Caco-2 (cell line): Measurements from ENCODE around the gene MYLK3. TPM values are rescaled to one million over a fixed set of nuclear protein-coding genes. Genes with fewer than 3 reads are reported as not detected.
"Not testable (repeated sequence)": the region's sequence is repeated elsewhere in the genome, so short reads cannot be mapped to it uniquely, and the experiment has no call there.

ENCODE experiments used
- BruUV-seq: library from RNA; stranded (reverse); fragments of 400-500 nt; replicated peaks from 2 replicates; lab custom pipeline; 2021; lab: Mats Ljungman, UMichigan
- CTCF ChIA-PET: fragments of 300-600 bp; sonication (Branson Sonifier 250); formaldehyde crosslinking; loops from one replicate; lab custom pipeline; 2022; ENCODE audit warnings: antibody characterized with exemption; lab: Charles Lee
- POLR2A ChIA-PET: fragments of 300-600 bp; sonication (Branson Sonifier 250); formaldehyde crosslinking; loops from one replicate; lab custom pipeline; 2022; ENCODE audit warnings: antibody characterized with exemption; lab: Charles Lee
- DNase-seq, 2 experiments: peaks; one replicate each; pipeline versions ENCODE4 v3.0.0 to v3.0.0-alpha.2; 2020 to 2022
- H3K27me3 ChIP-seq: replicated peaks from 2 replicates; pipeline ENCODE4 v1.6.0; 2011; ENCODE audit warnings: low read length; ENCODE audit not compliant: control insufficient read depth, insufficient read depth
- H3K36me3 ChIP-seq: 2 replicates; pipeline ENCODE4 v1.5.1; 2011; ENCODE audit warnings: low read length; ENCODE audit not compliant: control insufficient read depth, insufficient read depth
- H3K4me1 ChIP-seq: fragments of 250-450 bp; sonication (Bioruptor Pico); 2 replicates; pipeline ENCODE4 v1.5.1; 2020; ENCODE audit warnings: mild to moderate bottlenecking
- H3K4me3 ChIP-seq: 2 replicates; pipeline ENCODE4 v1.5.1; 2011; ENCODE audit warnings: low read depth, mild to moderate bottlenecking, control low read depth, low read length
- H3K9me3 ChIP-seq: fragments of 250-450 bp; sonication (Bioruptor Pico); 2 replicates; pipeline ENCODE4 v1.5.1; 2020; ENCODE audit warnings: mild to moderate bottlenecking, moderate library complexity
- H3K27ac Mint-ChIP-seq: one replicate; pipeline ENCODE4 v1.8.0; 2022; ENCODE audit warnings: mixed read lengths; ENCODE audit not compliant: unreplicated experiment
- H3K27me3 Mint-ChIP-seq: one replicate; pipeline ENCODE4 v1.8.0; 2022; ENCODE audit warnings: mixed read lengths; ENCODE audit not compliant: insufficient read depth, unreplicated experiment
- H3K36me3 Mint-ChIP-seq: one replicate; pipeline ENCODE4 v1.8.0; 2022; ENCODE audit warnings: mild to moderate bottlenecking, mixed read lengths; ENCODE audit not compliant: insufficient read depth, unreplicated experiment
- H3K4me1 Mint-ChIP-seq: one replicate; pipeline ENCODE4 v1.8.0; 2022; ENCODE audit warnings: low read depth, mixed read lengths; ENCODE audit not compliant: unreplicated experiment
- H3K4me3 Mint-ChIP-seq: one replicate; pipeline ENCODE4 v1.8.0; 2022; ENCODE audit warnings: mild to moderate bottlenecking, moderate library complexity, mixed read lengths; ENCODE audit not compliant: unreplicated experiment
- H3K9me3 Mint-ChIP-seq: one replicate; pipeline ENCODE4 v1.8.0; 2022; ENCODE audit warnings: mixed read lengths; ENCODE audit not compliant: unreplicated experiment
- intact Hi-C: fragments of 100-400 bp; cut with micrococcal nuclease; formaldehyde crosslinking; loops from one replicate; pipeline ENCODE4 v1.10.0; 2022; ENCODE audit not compliant: unreplicated experiment
- total RNA-seq: library from RNA; stranded (reverse); gene quantifications from 2 replicates; pipeline ENCODE4 v1.2.3, GENCODE V29; 2022
- TF ChIP-seq, protein P1 (sequence below), 2 experiments: fragments of 200-600 bp in 1 of 2; IDR thresholded peaks; 1 replicate in 1 of 2; 2 replicates in 1 of 2; pipeline versions ENCODE4 v1.5.1 to v1.8.0; 2011 to 2022; ENCODE audit warnings: antibody characterized with exemption in 1 of 2, control low read depth in 1 of 2, inconsistent platforms in 1 of 2, low read depth in 1 of 2, low read length in 1 of 2, mild to moderate bottlenecking in 1 of 2, moderate library complexity in 1 of 2; ENCODE audit not compliant: insufficient read depth in 1 of 2, severe bottlenecking in 1 of 2, unreplicated experiment in 1 of 2

MYLK3 gene
- total RNA-seq, 1 experiment from 2014 or later, result 1.2 TPM

- H3K27ac Mint-ChIP-seq, result no peak overlapping the region
- H3K4me3 Mint-ChIP-seq, result no peak overlapping the region
- no TSS peak for BruUV-seq
- no peaks in the 10 kb centered on the region for H3K27me3 Mint-ChIP-seq
- H3K36me3 Mint-ChIP-seq, result peaks cover 16% of the 10 kb centered on the region
- ChIA-PET POLR2A (no interaction called here), CTCF (interaction anchor here (0.9 kb wide), 1 partner anchor 13 kb away, joined by 5 read pairs; no protein-coding TSS in a partner anchor)
- peaks cover 67% of the 10 kb centered on the region for H3K4me1 ChIP-seq
- peaks cover 33% of the 10 kb centered on the region for H3K4me1 Mint-ChIP-seq
- no peaks in the 10 kb centered on the region for H3K36me3 ChIP-seq
- no peak for DNase-seq
- peak overlapping the region; percentile 71 for H3K4me3 ChIP-seq
- no peaks in the 10 kb centered on the region for H3K9me3 ChIP-seq
- intact Hi-C loops, result loop anchor here (5.0 kb wide), 1 partner anchor 115 kb away; no protein-coding TSS in a partner anchor
- TF ChIP-seq, protein P1, sequence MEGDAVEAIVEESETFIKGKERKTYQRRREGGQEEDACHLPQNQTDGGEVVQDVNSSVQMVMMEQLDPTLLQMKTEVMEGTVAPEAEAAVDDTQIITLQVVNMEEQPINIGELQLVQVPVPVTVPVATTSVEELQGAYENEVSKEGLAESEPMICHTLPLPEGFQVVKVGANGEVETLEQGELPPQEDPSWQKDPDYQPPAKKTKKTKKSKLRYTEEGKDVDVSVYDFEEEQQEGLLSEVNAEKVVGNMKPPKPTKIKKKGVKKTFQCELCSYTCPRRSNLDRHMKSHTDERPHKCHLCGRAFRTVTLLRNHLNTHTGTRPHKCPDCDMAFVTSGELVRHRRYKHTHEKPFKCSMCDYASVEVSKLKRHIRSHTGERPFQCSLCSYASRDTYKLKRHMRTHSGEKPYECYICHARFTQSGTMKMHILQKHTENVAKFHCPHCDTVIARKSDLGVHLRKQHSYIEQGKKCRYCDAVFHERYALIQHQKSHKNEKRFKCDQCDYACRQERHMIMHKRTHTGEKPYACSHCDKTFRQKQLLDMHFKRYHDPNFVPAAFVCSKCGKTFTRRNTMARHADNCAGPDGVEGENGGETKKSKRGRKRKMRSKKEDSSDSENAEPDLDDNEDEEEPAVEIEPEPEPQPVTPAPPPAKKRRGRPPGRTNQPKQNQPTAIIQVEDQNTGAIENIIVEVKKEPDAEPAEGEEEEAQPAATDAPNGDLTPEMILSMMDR (IDR thresholded peaks at IDR 0.05; ENCODE audit: insufficient read depth in 1 of 2, low read depth in 1 of 2, low read length in 1 of 2, severe bottlenecking in 1 of 2, unreplicated experiment in 1 of 2), result no peak
- no peaks in the 10 kb centered on the region for H3K27me3 ChIP-seq
- H3K9me3 Mint-ChIP-seq, result no peaks in the 10 kb centered on the region
Observed at GRCh38 chr16:46686815-46687473, 61.2 kb downstream of the MYLK3 start.

- POLR2A ChIA-PET, H3K9me3 Mint-ChIP-seq, DNase-seq, H3K4me3 ChIP-seq, H3K9me3 ChIP-seq, H3K27ac Mint-ChIP-seq, H3K27me3 ChIP-seq, H3K36me3 ChIP-seq, BruUV-seq, H3K27me3 Mint-ChIP-seq, intact Hi-C loops, H3K4me3 Mint-ChIP-seq: not testable (repeated sequence)
- H3K4me1 ChIP-seq, result peaks cover 74% of the 10 kb centered on the region
- CTCF ChIA-PET, result interaction anchor here (0.8 kb wide), 1 partner anchor 9 kb away, joined by 3 read pairs; no protein-coding TSS in a partner anchor
- peaks cover 35% of the 10 kb centered on the region for H3K36me3 Mint-ChIP-seq
- peaks cover 26% of the 10 kb centered on the region for H3K4me1 Mint-ChIP-seq
Observed at GRCh38 chr16:46681867-46682266, 66.3 kb downstream of the MYLK3 start.

DNA sequence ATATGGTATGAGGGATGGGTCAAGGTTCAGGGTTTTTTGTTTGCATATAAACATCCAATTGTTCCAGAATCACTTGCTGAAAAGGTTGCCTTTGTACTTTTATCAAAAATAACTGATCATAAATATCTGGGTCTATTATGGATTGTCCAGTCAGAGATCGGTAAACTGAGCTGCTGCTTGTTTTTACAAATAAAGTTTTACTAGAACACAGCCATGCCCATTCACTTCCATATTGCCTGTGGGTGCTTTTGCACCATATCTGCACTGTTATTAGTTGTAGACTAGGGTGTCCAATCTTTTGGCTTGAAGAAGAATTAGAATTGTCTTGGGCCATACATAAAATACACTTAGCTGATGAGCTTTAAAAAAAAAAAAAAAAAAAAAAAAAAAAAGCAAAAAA is 70.2 kb downstream of the MYLK3 start:
- BruUV-seq, H3K4me3 Mint-ChIP-seq, H3K27me3 Mint-ChIP-seq, H3K9me3 Mint-ChIP-seq, POLR2A ChIA-PET, CTCF ChIA-PET, DNase-seq, H3K27me3 ChIP-seq, H3K27ac Mint-ChIP-seq, H3K4me3 ChIP-seq, H3K36me3 ChIP-seq, H3K9me3 ChIP-seq: not testable (repeated sequence)
- H3K4me1 ChIP-seq, result peaks cover 35% of the 10 kb centered on the region
- intact Hi-C loops, result loop anchor here (10.0 kb wide), 1 partner anchor 227 kb away; no protein-coding TSS in a partner anchor
- Mint-ChIP-seq H3K4me1 (peaks cover 10% of the 10 kb centered on the region), H3K36me3 (peaks cover 66% of the 10 kb centered on the region)
